ENCODE data around the gene HSPB3.
"Not testable (repeated sequence)": the region's sequence is repeated elsewhere in the genome, so short reads cannot be mapped to it uniquely, and the experiment has no call there.

The HSPB3 gene

GRCh38 chr5:54477941-54478478 is 22.5 kb downstream of the HSPB3 start:
- Histone ChIP-seq H3K36me3 (ENCODE audit: control insufficient read depth, insufficient read depth, low read length) (no peaks in the 10 kb centered on the region), H3K27me3 (ENCODE audit: control insufficient read depth, insufficient read depth, low read length) (no peaks in the 10 kb centered on the region), H3K27ac (ENCODE audit: low read length) (no peak overlapping the region), H3K9me3 (ENCODE audit: control insufficient read depth, insufficient read depth, low read length) (peaks cover 2% of the 10 kb centered on the region; the same call in 1 of the 2 replicates), H3K4me1 (ENCODE audit: control insufficient read depth, insufficient read depth, low read length) (no peaks in the 10 kb centered on the region), H3K4me3 (ENCODE audit: low read length) (no peak overlapping the region)
- no peak for DNase-seq (ENCODE audit: low read depth, low spot score)
- WGBS (ENCODE audit: insufficient coverage, insufficient read length), result no CpG with 5 or more reads among the region's 1 CpG

DNA sequence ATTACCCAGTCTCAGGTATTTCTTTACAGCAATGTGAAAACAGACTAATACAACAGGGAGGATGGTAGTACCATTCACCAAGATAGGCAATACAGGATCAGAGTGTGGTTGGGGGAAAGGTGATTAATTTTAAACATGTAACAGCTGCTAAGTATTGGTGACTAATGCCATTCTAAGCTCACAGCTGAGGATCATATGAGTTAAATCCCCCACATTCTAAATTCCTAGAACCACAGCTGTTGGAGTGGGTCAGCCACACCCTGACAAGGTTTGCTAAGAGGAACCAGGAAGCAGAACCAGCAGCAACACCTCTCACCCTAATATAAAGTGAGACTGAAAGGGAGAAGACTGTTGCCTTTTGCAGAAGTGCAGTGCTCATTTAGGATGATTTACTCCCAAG is 24.8 kb downstream of the HSPB3 start:
- DNase-seq (ENCODE audit: low read depth, low spot score), result no peak
- Histone ChIP-seq H3K4me1 (ENCODE audit: control insufficient read depth, insufficient read depth, low read length) (no peaks in the 10 kb centered on the region), H3K27me3 (ENCODE audit: control insufficient read depth, insufficient read depth, low read length) (no peaks in the 10 kb centered on the region), H3K9me3 (ENCODE audit: control insufficient read depth, insufficient read depth, low read length) (peaks cover 2% of the 10 kb centered on the region; the same call in 1 of the 2 replicates), H3K27ac (ENCODE audit: low read length) (no peak overlapping the region), H3K36me3 (ENCODE audit: control insufficient read depth, insufficient read depth, low read length) (no peaks in the 10 kb centered on the region), H3K4me3 (ENCODE audit: low read length) (no peak overlapping the region)

DNA sequence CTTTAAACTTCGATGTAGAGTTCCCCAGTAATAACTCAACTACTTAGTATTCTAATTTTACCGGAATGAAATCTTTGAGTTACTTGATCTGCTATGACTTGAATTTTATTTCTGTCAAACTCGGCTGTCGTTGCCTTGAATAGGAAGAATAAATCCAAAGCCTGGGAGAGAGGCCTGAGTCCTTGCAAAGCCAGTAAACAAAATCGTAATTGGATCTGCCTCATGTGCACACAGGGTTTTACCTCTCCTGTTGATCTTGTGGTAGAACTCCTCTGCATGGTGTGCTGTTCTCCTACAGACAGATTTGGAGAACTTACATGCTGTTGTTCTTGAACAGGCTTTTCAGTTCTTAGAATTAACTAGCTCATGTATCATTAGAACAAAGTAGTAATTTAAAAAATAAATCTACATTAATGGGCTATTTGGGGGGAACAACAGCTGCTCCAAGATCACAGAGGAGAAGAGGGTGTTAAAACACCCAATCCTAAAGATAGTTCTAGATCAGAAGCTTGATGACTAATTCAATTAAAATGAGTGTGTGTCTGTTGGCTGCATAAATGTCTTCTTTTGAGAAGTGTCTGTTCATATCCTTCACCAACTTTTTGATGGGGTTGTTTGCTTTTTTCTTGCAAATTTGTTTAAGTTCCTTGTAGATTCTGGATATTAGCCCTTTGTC is 28.9 kb downstream of the HSPB3 start:
- H3K4me1 ChIP-seq (ENCODE audit: control insufficient read depth, insufficient read depth, low read length), result no peaks in the 10 kb centered on the region
- no peaks in the 10 kb centered on the region for H3K9me3 ChIP-seq (ENCODE audit: control insufficient read depth, insufficient read depth, low read length)
- no peak overlapping the region for H3K27ac ChIP-seq (ENCODE audit: low read length)
- DNase-seq (ENCODE audit: low read depth, low spot score), result no peak
- H3K36me3 ChIP-seq (ENCODE audit: control insufficient read depth, insufficient read depth, low read length), result no peaks in the 10 kb centered on the region
- no peak overlapping the region for H3K4me3 ChIP-seq (ENCODE audit: low read length)
- no peaks in the 10 kb centered on the region for H3K27me3 ChIP-seq (ENCODE audit: control insufficient read depth, insufficient read depth, low read length)
- no CpG with 5 or more reads among the region's 5 CpGs for WGBS (ENCODE audit: insufficient coverage, insufficient read length)

DNA sequence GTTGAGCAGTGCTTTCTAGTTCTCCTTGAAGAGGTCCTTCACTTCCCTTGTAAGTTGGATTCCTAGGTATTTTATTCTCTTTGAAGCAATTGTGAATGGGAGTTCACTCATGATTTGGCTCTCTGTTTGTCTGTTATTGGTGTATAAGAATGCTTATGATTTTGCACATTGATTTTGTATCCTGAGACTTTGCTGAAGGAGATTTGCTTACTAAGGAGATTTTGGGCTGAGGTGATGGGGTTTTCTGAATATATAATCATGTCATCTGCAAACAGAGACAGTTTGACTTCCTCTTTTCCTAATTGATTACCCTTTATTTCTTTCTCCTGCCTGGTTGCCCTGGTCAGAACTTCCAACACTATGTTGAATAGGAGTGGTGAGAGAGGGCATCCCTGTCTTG is 30.2 kb downstream of the HSPB3 start:
- DNase-seq (ENCODE audit: low read depth, low spot score); H3K4me1 ChIP-seq (ENCODE audit: control insufficient read depth, insufficient read depth, low read length); H3K36me3 ChIP-seq (ENCODE audit: control insufficient read depth, insufficient read depth, low read length); H3K4me3 ChIP-seq (ENCODE audit: low read length); H3K27ac ChIP-seq (ENCODE audit: low read length); H3K9me3 ChIP-seq (ENCODE audit: control insufficient read depth, insufficient read depth, low read length); H3K27me3 ChIP-seq (ENCODE audit: control insufficient read depth, insufficient read depth, low read length): not testable (repeated sequence)

GRCh38 chr5:54489648-54489979 is 34.1 kb downstream of the HSPB3 start:
- H3K36me3 ChIP-seq (ENCODE audit: control insufficient read depth, insufficient read depth, low read length); H3K9me3 ChIP-seq (ENCODE audit: control insufficient read depth, insufficient read depth, low read length); DNase-seq (ENCODE audit: low read depth, low spot score); H3K27ac ChIP-seq (ENCODE audit: low read length); H3K27me3 ChIP-seq (ENCODE audit: control insufficient read depth, insufficient read depth, low read length); H3K4me3 ChIP-seq (ENCODE audit: low read length); H3K4me1 ChIP-seq (ENCODE audit: control insufficient read depth, insufficient read depth, low read length): not testable (repeated sequence)
- no CpG with 5 or more reads among the region's 2 CpGs for WGBS (ENCODE audit: insufficient coverage, insufficient read length)

GRCh38 chr5:54491326-54491725 is 35.8 kb downstream of the HSPB3 start:
- H3K4me3 ChIP-seq (ENCODE audit: low read length), result no peak overlapping the region
- no peaks in the 10 kb centered on the region for H3K4me1 ChIP-seq (ENCODE audit: control insufficient read depth, insufficient read depth, low read length)
- WGBS (ENCODE audit: insufficient coverage, insufficient read length), result no CpG with 5 or more reads among the region's 1 CpG
- H3K27me3 ChIP-seq (ENCODE audit: control insufficient read depth, insufficient read depth, low read length), result no peaks in the 10 kb centered on the region
- no peaks in the 10 kb centered on the region for H3K9me3 ChIP-seq (ENCODE audit: control insufficient read depth, insufficient read depth, low read length)
- no peaks in the 10 kb centered on the region for H3K36me3 ChIP-seq (ENCODE audit: control insufficient read depth, insufficient read depth, low read length)
- no peak overlapping the region for H3K27ac ChIP-seq (ENCODE audit: low read length)
- DNase-seq (ENCODE audit: low read depth, low spot score), result no peak

GRCh38 chr5:54492178-54492577 is 36.7 kb downstream of the HSPB3 start:
- DNase-seq (ENCODE audit: low read depth, low spot score), result no peak
- no CpG with 5 or more reads among the region's 2 CpGs for whole genome bisulfite sequencing (ENCODE audit: insufficient coverage, insufficient read length)

GRCh38 chr5:54495027-54495426 is 39.5 kb downstream of the HSPB3 start:
- no peak for DNase-seq (ENCODE audit: low read depth, low spot score)
- H3K27ac ChIP-seq (ENCODE audit: low read length), result no peak overlapping the region
- H3K36me3 ChIP-seq (ENCODE audit: control insufficient read depth, insufficient read depth, low read length), result no peaks in the 10 kb centered on the region
- H3K27me3 ChIP-seq (ENCODE audit: control insufficient read depth, insufficient read depth, low read length), result no peaks in the 10 kb centered on the region
- H3K4me1 ChIP-seq (ENCODE audit: control insufficient read depth, insufficient read depth, low read length), result no peaks in the 10 kb centered on the region
- no peaks in the 10 kb centered on the region for H3K9me3 ChIP-seq (ENCODE audit: control insufficient read depth, insufficient read depth, low read length)
- H3K4me3 ChIP-seq (ENCODE audit: low read length), result no peak overlapping the region

More at GRCh38 chr5:54492178-54492577, 36.7 kb downstream of the HSPB3 start:
- Histone ChIP-seq H3K36me3 (ENCODE audit: control insufficient read depth, insufficient read depth, low read length) (no peaks in the 10 kb centered on the region), H3K9me3 (ENCODE audit: control insufficient read depth, insufficient read depth, low read length) (no peaks in the 10 kb centered on the region), H3K27me3 (ENCODE audit: control insufficient read depth, insufficient read depth, low read length) (no peaks in the 10 kb centered on the region), H3K4me1 (ENCODE audit: control insufficient read depth, insufficient read depth, low read length) (no peaks in the 10 kb centered on the region), H3K4me3 (ENCODE audit: low read length) (no peak overlapping the region), H3K27ac (ENCODE audit: low read length) (no peak overlapping the region)
